GM10266 (cell line): ENCODE results near the gene ING1.

Source experiments
- DNase-seq: peaks from one replicate; pipeline ENCODE4 v3.0.0; 2012; ENCODE audit errors: extremely low spot score
- CTCF ChIP-seq: IDR thresholded peaks from 2 replicates; pipeline ENCODE4 v1.5.1; 2012; ENCODE audit warnings: mild to moderate bottlenecking, low read depth; ENCODE audit not compliant: control insufficient read depth, insufficient read depth; ENCODE audit errors: missing control alignments

Gene ING1

GRCh38 chr13:110712849-110713641 is 455 bp upstream of the ING1 start:
- DNase-seq: peak; percentile 98
- TF ChIP-seq CTCF: no peak

- TF ChIP-seq CTCF: peak; percentile 43
- peak; percentile 76 for DNase-seq
These were observed 689 bp downstream of the ING1 start for GRCh38 chr13:110713981-110714796.

- peak; percentile 7 for TF ChIP-seq CTCF
- DNase-seq: no peak
These were observed 1.4 kb downstream of the ING1 start for GRCh38 chr13:110714797-110715394.

- peak; percentile 98 for DNase-seq
- TF ChIP-seq CTCF: peak; percentile 27
These were observed 2.1 kb downstream of the ING1 start for GRCh38 chr13:110715395-110716246.

- no peak for TF ChIP-seq CTCF
- no peak for DNase-seq
These were observed 2.7 kb downstream of the ING1 start for GRCh38 chr13:110716247-110716515.

GRCh38 chr13:110719036-110719710 is 5.7 kb downstream of the ING1 start:
- no peak for TF ChIP-seq CTCF

More at GRCh38 chr13:110719036-110719710, 5.7 kb downstream of the ING1 start:
- no peak for DNase-seq
